HepG2 (cell line): ENCODE results near the gene CDK5RAP1. TPM values are rescaled to one million over a fixed set of nuclear protein-coding genes. Genes with fewer than 3 reads are reported as not detected.

Experiments used
- CREM ChIP-seq, 2 experiments: sonication (generic) in 1 of 2; formaldehyde crosslinking in 1 of 2; IDR thresholded peaks; 2 replicates each; pipeline versions ENCODE4 v1.4.0 to v1.6.1; 2016 to 2020; ENCODE audit warnings: antibody characterized with exemption in 1 of 2, mild to moderate bottlenecking in 1 of 2, missing genetic modification reagents in 1 of 2
- ETV6 ChIP-seq: sonication (generic); formaldehyde crosslinking; conservative IDR thresholded peaks from 2 replicates; pipeline ENCODE4 v1.4.0; 2020; ENCODE audit warnings: missing genetic modification reagents
- HINFP ChIP-seq: sonication (generic); formaldehyde crosslinking; IDR thresholded peaks from 2 replicates; pipeline ENCODE4 v1.4.0; 2020; ENCODE audit warnings: low read depth, mild to moderate bottlenecking, missing genetic modification reagents
- HMGXB3 ChIP-seq: sonication (generic); formaldehyde crosslinking; IDR thresholded peaks from 2 replicates; pipeline ENCODE4 v1.4.0; 2020; ENCODE audit warnings: missing genetic modification reagents, borderline replicate concordance
- HNRNPUL1 ChIP-seq: fragments of 200-400 bp; formaldehyde crosslinking; IDR thresholded peaks from 2 replicates; pipeline ENCODE4 v1.6.1; 2017; ENCODE audit warnings: low read depth, mild to moderate bottlenecking, low read length, moderate library complexity
- HOXA7 ChIP-seq: sonication (generic); formaldehyde crosslinking; IDR thresholded peaks from 2 replicates; pipeline ENCODE4 v1.8.1; 2022; ENCODE audit warnings: mild to moderate bottlenecking, missing genetic modification reagents, moderate library complexity
- ISX ChIP-seq: sonication (generic); formaldehyde crosslinking; conservative IDR thresholded peaks from 2 replicates; pipeline ENCODE4 v1.5.0; 2020; ENCODE audit warnings: missing genetic modification reagents
- NBN ChIP-seq: fragments of 450-650 bp; conservative IDR thresholded peaks from 2 replicates; pipeline ENCODE4 v1.6.1; 2017
- NR1H2 ChIP-seq: sonication (generic); formaldehyde crosslinking; IDR thresholded peaks from 2 replicates; pipeline ENCODE4 v1.8.1; 2022; ENCODE audit warnings: low read depth, missing genetic modification reagents, borderline replicate concordance
- PBX2 ChIP-seq: IDR thresholded peaks from 2 replicates; pipeline ENCODE4 v1.6.1; 2016; ENCODE audit warnings: control low read depth
- REL ChIP-seq: sonication (generic); formaldehyde crosslinking; conservative IDR thresholded peaks from 2 replicates; pipeline ENCODE4 v1.8.0; 2022; ENCODE audit warnings: mild to moderate bottlenecking, missing genetic modification reagents, moderate library complexity
- SSRP1 ChIP-seq: IDR thresholded peaks from 2 replicates; pipeline ENCODE4 v1.6.1; 2016; ENCODE audit warnings: control low read depth
- THYN1 ChIP-seq: sonication (generic); formaldehyde crosslinking; IDR thresholded peaks from 2 replicates; pipeline ENCODE4 v1.8.1; 2023; ENCODE audit warnings: low read depth, mild to moderate bottlenecking, moderate library complexity, missing genetic modification reagents, borderline replicate concordance
- ZBTB49 ChIP-seq: sonication (generic); formaldehyde crosslinking; IDR thresholded peaks from 2 replicates; pipeline ENCODE4 v1.4.0; 2020; ENCODE audit warnings: missing genetic modification reagents, borderline replicate concordance
- ZNF205 ChIP-seq: IDR thresholded peaks from 2 replicates; pipeline ENCODE4 v1.6.1; 2018; ENCODE audit warnings: missing biosample characterization, missing genetic modification reagents
- ZNF34 ChIP-seq: sonication (generic); formaldehyde crosslinking; IDR thresholded peaks from 2 replicates; pipeline ENCODE4 v1.4.0; 2020; ENCODE audit warnings: mild to moderate bottlenecking, missing genetic modification reagents, borderline replicate concordance
- ZNF770 ChIP-seq: sonication (generic); formaldehyde crosslinking; IDR thresholded peaks from 2 replicates; pipeline ENCODE4 v1.5.0; 2020; ENCODE audit warnings: mild to moderate bottlenecking, missing genetic modification reagents
- polyA plus RNA-seq, 8 experiments: library from polyadenylated mRNA; depleted of rRNA in 3 of 8; stranded (reverse) in 7 of 8; unstranded in 1 of 8; fragments of >200 nt; fragmentation: Illumina TruSeq in 4 of 8; extraction: Trizol in 4 of 8; gene quantifications; 2 replicates each; pipeline versions ENCODE4 v1.2.1 to v1.2.3, GENCODE V29; 2011 to 2016; ENCODE audit warnings: low read depth in 4 of 8, missing spikeins in 1 of 8, mixed read lengths in 1 of 8; ENCODE audit not compliant: insufficient read depth in 1 of 8
- total RNA-seq, 5 experiments: library from RNA; depleted of rRNA; stranded (reverse); fragments of >200 nt; fragmentation: Illumina TruSeq; extraction: Trizol; gene quantifications; 2 replicates each; pipeline ENCODE4 v1.2.3, GENCODE V29; 2016; ENCODE audit warnings: low read depth in 1 of 5

The CDK5RAP1 gene
- total and polyA plus RNA-seq, 2 of the 13 experiments (the other 11 are each of a cell fraction or from before 2014, with no cell fraction given): 53.6 to 98.2 TPM

- TF ChIP-seq HMGXB3 (CRISPR knock-in tag): no peak
- TF ChIP-seq NR1H2: peak; percentile 86; the same call in 1 of the 2 replicates
- TF ChIP-seq CREM (IDR thresholded peaks at IDR 0.05): no peak
- TF ChIP-seq CREM (CRISPR knock-in tag; IDR thresholded peaks at IDR 0.05): no peak
- TF ChIP-seq ZNF770 (CRISPR knock-in tag): peak; percentile 22; the same call in 1 of the 2 replicates
- no peak for TF ChIP-seq ZBTB49
- TF ChIP-seq ETV6: no peak
- TF ChIP-seq ZNF205: no peak
- TF ChIP-seq PBX2 (CRISPR knock-in tag): no peak
- no peak for TF ChIP-seq ZNF34
- TF ChIP-seq SSRP1 (CRISPR knock-in tag): no peak
- TF ChIP-seq ISX: no peak
- no peak for TF ChIP-seq HOXA7 (CRISPR knock-in tag)
- TF ChIP-seq NBN: no peak
- 0 out of 2 replicates have a peak, but pooled peaks have one; percentile 23 for TF ChIP-seq REL
- TF ChIP-seq THYN1 (CRISPR knock-in tag): no peak
- TF ChIP-seq HNRNPUL1: no peak
- peak; percentile 45; the same call in 1 of the 2 replicates for TF ChIP-seq HINFP
Measured at GRCh38 chr20:33443512-33444239, 42.4 kb upstream of the CDK5RAP1 start, which contains the start of gene SNTA1 (continued).
